ENCODE results near the gene LHB. TPM values are rescaled to one million over a fixed set of nuclear protein-coding genes. Genes with fewer than 3 reads are reported as not detected.
"Not testable (repeated sequence)": the region's sequence is repeated elsewhere in the genome, so short reads cannot be mapped to it uniquely, and the experiment has no call there.

The LHB gene
- total RNA-seq, 1 experiment from 2014 or later: not detected

DNA sequence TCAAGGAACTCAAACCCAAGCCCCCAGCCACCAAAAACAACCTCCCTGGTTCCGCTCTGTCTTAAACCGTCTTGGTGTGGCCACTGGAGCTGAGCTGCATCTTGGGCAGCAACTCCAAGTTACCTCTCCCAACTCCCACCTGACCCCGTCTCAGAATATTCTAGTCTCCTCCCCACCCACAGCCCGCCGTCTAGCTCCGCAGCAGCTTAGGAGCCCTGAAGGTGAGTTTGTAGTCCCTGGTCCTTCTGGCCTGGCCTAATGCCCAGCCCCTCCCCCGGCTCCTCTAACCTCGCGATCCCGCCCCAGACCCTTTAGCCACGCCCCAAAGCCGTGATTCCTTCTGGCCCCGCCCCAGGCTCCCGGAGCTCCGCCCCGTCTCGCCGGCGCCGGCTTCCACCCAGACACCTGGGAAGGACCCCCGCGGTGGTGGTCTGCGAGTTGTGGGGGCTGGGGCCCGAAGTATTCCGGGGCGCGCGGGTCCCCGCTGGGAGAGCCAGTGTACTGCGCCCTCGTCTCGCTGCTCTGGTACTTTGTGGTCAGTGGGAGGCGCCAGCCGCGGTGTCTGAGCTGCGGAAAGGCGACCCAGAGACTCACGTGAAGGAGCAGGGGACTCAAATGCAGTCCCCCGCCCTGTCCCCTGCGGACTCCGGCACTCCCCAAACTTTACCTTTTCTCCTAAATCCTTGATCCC, 2.5 kb upstream of the LHB start:
- Histone ChIP-seq H3K4me1 (ENCODE audit: insufficient read depth, low read length) (peaks cover 4% of the 10 kb centered on the region; the same call in 1 of the 2 replicates), H3K14ac (ENCODE audit: insufficient read depth, low read length) (no peak overlapping the region), H4K5ac (ENCODE audit: insufficient read length, low read depth, low read length) (no peak overlapping the region), H3K4ac (ENCODE audit: low read depth, low read length) (no peak overlapping the region), H2BK120ac (ENCODE audit: low read depth, low read length, poor library complexity, severe bottlenecking) (no peak overlapping the region), H2BK5ac (ENCODE audit: insufficient read length, low read length) (no peak overlapping the region), H3K79me2 (ENCODE audit: insufficient read depth, low read length) (no peaks in the 10 kb centered on the region), H3K23me2 (ENCODE audit: insufficient read length, low read depth, low read length, poor library complexity, severe bottlenecking) (peaks cover 8% of the 10 kb centered on the region), H3T11ph (ENCODE audit: low read length) (no peak overlapping the region), H2BK20ac (ENCODE audit: low read depth, low read length, poor library complexity, severe bottlenecking) (no peak overlapping the region), H3K18ac (ENCODE audit: insufficient read length, low read depth, low read length) (no peak overlapping the region), H2AFZ (ENCODE audit: low read length) (no peak overlapping the region), H2BK15ac (ENCODE audit: low read depth, low read length) (no peak overlapping the region), H3K27me3 (ENCODE audit: insufficient read depth, low read length) (no peaks in the 10 kb centered on the region; the same call in 1 of the 2 replicates), H3K27ac (ENCODE audit: insufficient read length, low read depth, low read length) (no peak overlapping the region), H3K9me3 (ENCODE audit: control insufficient read depth, low read depth, low read length) (no peaks in the 10 kb centered on the region), H3K9ac (ENCODE audit: extremely low read depth, insufficient read length, low read length) (no peak overlapping the region), H2AK5ac (ENCODE audit: insufficient read length, low read length) (no peak overlapping the region), H3K56ac (ENCODE audit: insufficient read length, low read depth, low read length) (no peak overlapping the region), H3K4me2 (ENCODE audit: insufficient read depth, insufficient read length, low read length) (no peak overlapping the region), H4K91ac (ENCODE audit: insufficient read length, low read depth, low read length) (no peak overlapping the region), H4K20me1 (ENCODE audit: control insufficient read depth, insufficient read depth, insufficient read length) (no peaks in the 10 kb centered on the region), H2BK12ac (ENCODE audit: insufficient read length, low read depth, low read length) (no peak overlapping the region), H3K79me1 (ENCODE audit: insufficient read depth, low read depth, low read length, poor library complexity, severe bottlenecking) (no peaks in the 10 kb centered on the region), H3K23ac (ENCODE audit: insufficient read length, low read depth, low read length) (no peak overlapping the region), H4K8ac (replicated peaks; ENCODE audit: insufficient read length, low read depth, low read length) (no peak overlapping the region)
- no CpG with 5 or more reads among the region's 41 CpGs for WGBS (ENCODE audit: extremely low coverage, insufficient read length, low lambda C conversion rate)
- DNase-seq: peak; percentile 86
- peaks cover 15 to 36% of the 10 kb centered on the region in 2 experiments for H3K4me1 Mint-ChIP-seq
- peaks cover 0 to 1% of the 10 kb centered on the region in 2 experiments; a peak in 2 of 5 replicates for H3K9me3 Mint-ChIP-seq
- peak overlapping the region in 1 of 3 experiments; percentile 42; a peak in 2 of 7 replicates for H3K27ac Mint-ChIP-seq
- H3K27me3 Mint-ChIP-seq (ENCODE audit: low read depth): peaks cover 39% of the 10 kb centered on the region
- H3K4me3 Mint-ChIP-seq: peak overlapping the region; percentile 39 to 68
- TF ChIP-seq, protein P1, sequence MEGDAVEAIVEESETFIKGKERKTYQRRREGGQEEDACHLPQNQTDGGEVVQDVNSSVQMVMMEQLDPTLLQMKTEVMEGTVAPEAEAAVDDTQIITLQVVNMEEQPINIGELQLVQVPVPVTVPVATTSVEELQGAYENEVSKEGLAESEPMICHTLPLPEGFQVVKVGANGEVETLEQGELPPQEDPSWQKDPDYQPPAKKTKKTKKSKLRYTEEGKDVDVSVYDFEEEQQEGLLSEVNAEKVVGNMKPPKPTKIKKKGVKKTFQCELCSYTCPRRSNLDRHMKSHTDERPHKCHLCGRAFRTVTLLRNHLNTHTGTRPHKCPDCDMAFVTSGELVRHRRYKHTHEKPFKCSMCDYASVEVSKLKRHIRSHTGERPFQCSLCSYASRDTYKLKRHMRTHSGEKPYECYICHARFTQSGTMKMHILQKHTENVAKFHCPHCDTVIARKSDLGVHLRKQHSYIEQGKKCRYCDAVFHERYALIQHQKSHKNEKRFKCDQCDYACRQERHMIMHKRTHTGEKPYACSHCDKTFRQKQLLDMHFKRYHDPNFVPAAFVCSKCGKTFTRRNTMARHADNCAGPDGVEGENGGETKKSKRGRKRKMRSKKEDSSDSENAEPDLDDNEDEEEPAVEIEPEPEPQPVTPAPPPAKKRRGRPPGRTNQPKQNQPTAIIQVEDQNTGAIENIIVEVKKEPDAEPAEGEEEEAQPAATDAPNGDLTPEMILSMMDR (conservative IDR thresholded peaks at IDR 0.05): peak; percentile 65
- peaks cover 6 to 22% (median 20%) of the 10 kb centered on the region in 3 experiments; a peak in 6 of 7 replicates for H3K36me3 Mint-ChIP-seq (ENCODE audit: insufficient read depth in 1 of 3, low read depth in 3 of 3)

DNA sequence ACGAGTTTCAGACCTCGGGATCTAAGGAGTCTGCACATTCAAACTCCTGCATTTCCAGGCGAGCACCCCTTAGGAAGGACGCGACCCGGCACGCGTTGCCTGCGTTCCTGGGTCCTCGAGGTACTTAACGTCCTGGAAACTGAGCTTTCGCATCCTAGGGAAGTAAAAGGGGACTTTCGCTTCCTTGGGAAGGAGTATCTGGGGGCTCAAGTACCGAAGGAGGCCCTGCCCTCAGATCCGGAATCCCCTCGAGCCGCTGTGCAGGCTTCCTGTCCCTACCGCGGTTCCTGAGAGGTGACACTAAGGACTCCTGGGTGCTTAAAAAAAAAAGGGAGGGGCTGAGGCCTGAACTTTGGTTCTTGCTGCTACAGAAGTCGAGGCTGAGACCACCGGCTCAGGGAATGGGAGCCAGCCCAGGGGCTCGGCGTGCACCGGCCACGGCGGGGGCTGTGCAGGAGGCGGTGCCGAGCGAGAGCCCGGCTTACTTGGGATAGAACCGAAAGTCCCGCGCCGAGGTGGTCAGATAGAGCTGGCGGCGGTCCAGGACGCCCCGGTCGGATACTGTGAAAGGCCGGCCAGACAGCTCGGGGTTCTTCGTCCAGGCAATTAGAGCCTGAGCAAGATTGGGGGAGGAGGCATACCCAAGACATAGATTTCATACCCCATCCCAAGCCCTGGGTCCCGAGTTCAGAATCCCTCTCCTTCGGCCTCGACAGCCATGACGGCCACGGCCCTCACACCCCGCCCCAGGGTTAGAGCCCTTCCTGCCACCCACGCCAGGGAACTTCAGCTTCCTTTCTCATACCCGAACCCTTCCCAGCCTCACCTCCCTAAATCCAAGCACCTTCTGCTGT, 1.7 kb upstream of the LHB start:
- H4K8ac ChIP-seq (replicated peaks; ENCODE audit: insufficient read length, low read depth, low read length); H3K9me3 Mint-ChIP-seq; H3K18ac ChIP-seq (ENCODE audit: insufficient read length, low read depth, low read length); H2BK120ac ChIP-seq (ENCODE audit: low read depth, low read length, poor library complexity, severe bottlenecking); H3K56ac ChIP-seq (ENCODE audit: insufficient read length, low read depth, low read length); H4K91ac ChIP-seq (ENCODE audit: insufficient read length, low read depth, low read length); H3K23me2 ChIP-seq (ENCODE audit: insufficient read length, low read depth, low read length, poor library complexity, severe bottlenecking); H3K9ac ChIP-seq (ENCODE audit: extremely low read depth, insufficient read length, low read length); H3K4ac ChIP-seq (ENCODE audit: low read depth, low read length); H3K14ac ChIP-seq (ENCODE audit: insufficient read depth, low read length); H2BK15ac ChIP-seq (ENCODE audit: low read depth, low read length); H4K20me1 ChIP-seq (ENCODE audit: control insufficient read depth, insufficient read depth, insufficient read length); H3K27ac ChIP-seq (ENCODE audit: insufficient read length, low read depth, low read length); H2BK20ac ChIP-seq (ENCODE audit: low read depth, low read length, poor library complexity, severe bottlenecking); H2AK5ac ChIP-seq (ENCODE audit: insufficient read length, low read length); H3T11ph ChIP-seq (ENCODE audit: low read length); H3K79me1 ChIP-seq (ENCODE audit: insufficient read depth, low read depth, low read length, poor library complexity, severe bottlenecking); H2BK12ac ChIP-seq (ENCODE audit: insufficient read length, low read depth, low read length); H3K9me3 ChIP-seq (ENCODE audit: control insufficient read depth, low read depth, low read length); DNase-seq; H2AFZ ChIP-seq (ENCODE audit: low read length); H3K23ac ChIP-seq (ENCODE audit: insufficient read length, low read depth, low read length); H3K79me2 ChIP-seq (ENCODE audit: insufficient read depth, low read length); H3K27me3 ChIP-seq (ENCODE audit: insufficient read depth, low read length); H3K4me1 ChIP-seq (ENCODE audit: insufficient read depth, low read length); H4K5ac ChIP-seq (ENCODE audit: insufficient read length, low read depth, low read length); H2BK5ac ChIP-seq (ENCODE audit: insufficient read length, low read length): not testable (repeated sequence)
- Mint-ChIP-seq H3K36me3 (ENCODE audit: insufficient read depth in 1 of 3, low read depth in 3 of 3) (peaks cover 8 to 29% (median 28%) of the 10 kb centered on the region in 3 experiments; a peak in 6 of 7 replicates), H3K4me3 (peak overlapping the region; percentile 54 to 66), H3K27me3 (ENCODE audit: low read depth) (peaks cover 39% of the 10 kb centered on the region), H3K4me1 (peaks cover 15 to 36% of the 10 kb centered on the region in 2 experiments), H3K27ac (peak overlapping the region in 1 of 3 experiments; percentile 42; a peak in 1 of 7 replicates)
- WGBS (ENCODE audit: extremely low coverage, insufficient read length, low lambda C conversion rate): no CpG with 5 or more reads among the region's 50 CpGs
- H3K4me2 ChIP-seq (ENCODE audit: insufficient read depth, insufficient read length, low read length): peak overlapping the region; percentile 25
